K562 (cell line): ENCODE data around the gene ENTREP3. TPM values are rescaled to one million over a fixed set of nuclear protein-coding genes. Genes with fewer than 3 reads are reported as not detected.

ENCODE experiments used
- ATF7 ChIP-seq: fragments of 450-650 bp; IDR thresholded peaks from 2 replicates; pipeline ENCODE4 v1.7.1; 2014; ENCODE audit warnings: mild to moderate bottlenecking, moderate library complexity
- CREM ChIP-seq: IDR thresholded peaks from 2 replicates; pipeline ENCODE4 v1.6.1; 2014; ENCODE audit warnings: antibody characterized with exemption, low read depth
- GABPB1 ChIP-seq: sonication (generic); formaldehyde crosslinking; IDR thresholded peaks from 2 replicates; pipeline ENCODE4 v1.8.0; 2022; ENCODE audit warnings: mild to moderate bottlenecking, missing genetic modification reagents
- HDGF ChIP-seq: fragments of 450-650 bp; IDR thresholded peaks from 2 replicates; pipeline ENCODE4 v1.6.1; 2016
- HNRNPK ChIP-seq: fragments of 200-400 bp; formaldehyde crosslinking; IDR thresholded peaks from one replicate; pipeline ENCODE4 v1.6.1; 2018; ENCODE audit warnings: mild to moderate bottlenecking, low read depth, low read length; ENCODE audit not compliant: poor library complexity, severe bottlenecking
- KLF13 ChIP-seq: fragments of 450-650 bp; IDR thresholded peaks from 2 replicates; pipeline ENCODE4 v1.6.1; 2016; ENCODE audit warnings: missing genetic modification characterization, low read depth, mild to moderate bottlenecking, missing compliant biosample characterization, moderate library complexity, borderline replicate concordance
- MYBL2 ChIP-seq, 2 experiments: fragments of 450-650 bp in 1 of 2; sonication (generic) in 1 of 2; formaldehyde crosslinking in 1 of 2; IDR thresholded peaks; 2 replicates each; pipeline versions ENCODE4 v1.6.1 to v1.8.1; 2017 to 2022; ENCODE audit warnings: borderline replicate concordance in 1 of 2, inconsistent platforms in 1 of 2, low read depth in 1 of 2, mild to moderate bottlenecking in 1 of 2, missing genetic modification reagents in 1 of 2, moderate library complexity in 1 of 2
- TEAD4 ChIP-seq, 2 experiments: sonication (generic) in 1 of 2; formaldehyde crosslinking in 1 of 2; IDR thresholded peaks; 2 replicates each; pipeline versions ENCODE4 v1.6.1 to v1.8.0; 2012 to 2022; ENCODE audit warnings: borderline replicate concordance in 1 of 2, inconsistent platforms in 1 of 2, low read length in 1 of 2, mild to moderate bottlenecking in 1 of 2, missing genetic modification reagents in 1 of 2
- U2AF2 ChIP-seq: fragments of 200-400 bp; formaldehyde crosslinking; optimal IDR thresholded peaks from 2 replicates; pipeline ENCODE3; 2017; ENCODE audit warnings: low read depth, mild to moderate bottlenecking, low read length
- ZNF282 ChIP-seq: sonication (generic); formaldehyde crosslinking; IDR thresholded peaks from 2 replicates; pipeline ENCODE4 v1.8.1; 2023; ENCODE audit warnings: missing genetic modification reagents
- polyA plus RNA-seq, 8 experiments: library from polyadenylated mRNA; depleted of rRNA in 4 of 8; stranded (reverse) in 5 of 8; unstranded in 3 of 8; fragments of >200 nt; fragmentation: Nextera tagmentation in 2 of 8; fragmentation: Illumina TruSeq in 1 of 8; extraction: Ambion mirVana in 2 of 8; extraction: Trizol in 1 of 8; gene quantifications; 2 replicates each; pipeline versions ENCODE4 v1.2.1 to v1.2.3, GENCODE V29; 2011 to 2014; ENCODE audit warnings: inconsistent platforms in 1 of 8, missing spikeins in 1 of 8
- total RNA-seq, 7 experiments: library from RNA; depleted of rRNA in 6 of 7; stranded (reverse); fragments of >200 nt in 6 of 7; fragmentation: Illumina TruSeq in 2 of 7; extraction: Trizol in 2 of 7; gene quantifications; 2 replicates each; pipeline versions ENCODE4 v1.2.1 to v1.2.3, GENCODE V29; 2011 to 2021; ENCODE audit warnings: low replicate concordance in 1 of 7
- TF ChIP-seq, protein P1 (sequence below): sonication (generic); formaldehyde crosslinking; IDR thresholded peaks from 2 replicates; pipeline ENCODE4 v1.8.1; 2023; ENCODE audit warnings: mild to moderate bottlenecking, missing genetic modification reagents
- TF ChIP-seq, protein P2 (sequence below): sonication (generic); formaldehyde crosslinking; IDR thresholded peaks from 2 replicates; pipeline ENCODE4 v1.8.0; 2022; ENCODE audit warnings: missing genetic modification reagents, mild to moderate bottlenecking, borderline replicate concordance
- TF ChIP-seq, protein P3 (sequence below), 2 experiments: fragments of 450-650 bp; IDR thresholded peaks; 2 replicates each; pipeline ENCODE4 v1.6.1; 2016

ENTREP3 gene
- total and polyA plus RNA-seq, 9 of the 15 experiments (the other 6 are each of a cell fraction or from before 2014, with no cell fraction given) = 1.9 to 41.8 (median 5.9) TPM

DNA sequence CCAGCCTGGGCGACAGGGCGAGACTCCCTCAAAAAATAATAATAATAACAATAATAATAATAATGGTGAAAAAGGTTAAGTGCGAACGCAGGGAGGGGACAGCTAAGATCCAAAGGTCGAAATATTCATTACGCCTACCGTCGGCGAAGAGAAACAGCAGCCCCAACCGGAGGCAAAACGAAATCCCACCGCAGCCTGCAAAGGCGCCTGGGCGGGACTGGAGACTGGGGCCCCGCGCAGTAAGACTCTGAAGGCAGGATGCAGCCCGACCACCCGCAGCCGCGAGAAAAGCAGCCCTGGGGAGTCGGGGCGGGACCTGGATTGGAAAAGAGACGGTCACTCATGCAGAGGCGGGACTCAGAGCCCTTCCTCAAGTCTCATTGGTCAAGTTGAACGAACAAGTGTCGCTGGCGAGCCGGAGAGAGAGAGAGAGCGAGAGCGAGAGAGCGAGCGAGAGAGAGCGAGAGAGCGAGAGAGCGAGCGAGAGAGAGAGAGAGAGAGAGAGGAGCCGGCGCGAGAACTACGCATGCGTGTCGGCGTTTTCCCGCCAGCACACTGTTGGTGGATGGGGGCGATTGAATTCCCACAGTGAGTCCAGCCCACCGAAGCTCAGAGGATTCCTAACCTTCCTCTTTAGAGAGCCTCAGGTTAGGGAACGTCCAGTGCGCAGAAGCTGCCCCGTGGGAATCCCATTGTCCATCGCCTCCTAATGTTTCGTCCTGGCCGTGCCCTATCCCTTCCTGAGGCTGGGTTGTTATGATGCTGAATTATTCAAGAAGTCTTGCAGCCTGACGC is 10.7 kb downstream of the ENTREP3 start (continued):
- TF ChIP-seq GABPB1 (CRISPR knock-in tag) (peak; percentile 87), CREM (peak; percentile 89), U2AF2 (no peak), HDGF (no peak), HNRNPK (no peak), MYBL2 (IDR thresholded peaks at IDR 0.05; ENCODE audit: low read depth) (peak; percentile 96), MYBL2 (CRISPR knock-in tag; IDR thresholded peaks at IDR 0.05; ENCODE audit: borderline replicate concordance) (no peak), ZNF282 (CRISPR knock-in tag) (no peak), KLF13 (peak; percentile 88; the same call in 1 of the 2 replicates), TEAD4 (IDR thresholded peaks at IDR 0.05; ENCODE audit: low read length) (peak; percentile 67), TEAD4 (CRISPR knock-in tag; IDR thresholded peaks at IDR 0.05; ENCODE audit: borderline replicate concordance) (no peak), ATF7 (peak; percentile 92)
- TF ChIP-seq, protein P1, sequence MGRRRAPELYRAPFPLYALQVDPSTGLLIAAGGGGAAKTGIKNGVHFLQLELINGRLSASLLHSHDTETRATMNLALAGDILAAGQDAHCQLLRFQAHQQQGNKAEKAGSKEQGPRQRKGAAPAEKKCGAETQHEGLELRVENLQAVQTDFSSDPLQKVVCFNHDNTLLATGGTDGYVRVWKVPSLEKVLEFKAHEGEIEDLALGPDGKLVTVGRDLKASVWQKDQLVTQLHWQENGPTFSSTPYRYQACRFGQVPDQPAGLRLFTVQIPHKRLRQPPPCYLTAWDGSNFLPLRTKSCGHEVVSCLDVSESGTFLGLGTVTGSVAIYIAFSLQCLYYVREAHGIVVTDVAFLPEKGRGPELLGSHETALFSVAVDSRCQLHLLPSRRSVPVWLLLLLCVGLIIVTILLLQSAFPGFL = no peak
- TF ChIP-seq, protein P2, sequence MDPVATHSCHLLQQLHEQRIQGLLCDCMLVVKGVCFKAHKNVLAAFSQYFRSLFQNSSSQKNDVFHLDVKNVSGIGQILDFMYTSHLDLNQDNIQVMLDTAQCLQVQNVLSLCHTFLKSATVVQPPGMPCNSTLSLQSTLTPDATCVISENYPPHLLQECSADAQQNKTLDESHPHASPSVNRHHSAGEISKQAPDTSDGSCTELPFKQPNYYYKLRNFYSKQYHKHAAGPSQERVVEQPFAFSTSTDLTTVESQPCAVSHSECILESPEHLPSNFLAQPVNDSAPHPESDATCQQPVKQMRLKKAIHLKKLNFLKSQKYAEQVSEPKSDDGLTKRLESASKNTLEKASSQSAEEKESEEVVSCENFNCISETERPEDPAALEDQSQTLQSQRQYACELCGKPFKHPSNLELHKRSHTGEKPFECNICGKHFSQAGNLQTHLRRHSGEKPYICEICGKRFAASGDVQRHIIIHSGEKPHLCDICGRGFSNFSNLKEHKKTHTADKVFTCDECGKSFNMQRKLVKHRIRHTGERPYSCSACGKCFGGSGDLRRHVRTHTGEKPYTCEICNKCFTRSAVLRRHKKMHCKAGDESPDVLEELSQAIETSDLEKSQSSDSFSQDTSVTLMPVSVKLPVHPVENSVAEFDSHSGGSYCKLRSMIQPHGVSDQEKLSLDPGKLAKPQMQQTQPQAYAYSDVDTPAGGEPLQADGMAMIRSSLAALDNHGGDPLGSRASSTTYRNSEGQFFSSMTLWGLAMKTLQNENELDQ (CRISPR knock-in tag) = peak; percentile 45; the same call in 1 of the 2 replicates
- TF ChIP-seq, protein P3, sequence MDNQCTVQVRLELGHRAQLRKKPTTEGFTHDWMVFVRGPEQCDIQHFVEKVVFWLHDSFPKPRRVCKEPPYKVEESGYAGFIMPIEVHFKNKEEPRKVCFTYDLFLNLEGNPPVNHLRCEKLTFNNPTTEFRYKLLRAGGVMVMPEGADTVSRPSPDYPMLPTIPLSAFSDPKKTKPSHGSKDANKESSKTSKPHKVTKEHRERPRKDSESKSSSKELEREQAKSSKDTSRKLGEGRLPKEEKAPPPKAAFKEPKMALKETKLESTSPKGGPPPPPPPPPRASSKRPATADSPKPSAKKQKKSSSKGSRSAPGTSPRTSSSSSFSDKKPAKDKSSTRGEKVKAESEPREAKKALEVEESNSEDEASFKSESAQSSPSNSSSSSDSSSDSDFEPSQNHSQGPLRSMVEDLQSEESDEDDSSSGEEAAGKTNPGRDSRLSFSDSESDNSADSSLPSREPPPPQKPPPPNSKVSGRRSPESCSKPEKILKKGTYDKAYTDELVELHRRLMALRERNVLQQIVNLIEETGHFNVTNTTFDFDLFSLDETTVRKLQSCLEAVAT (IDR thresholded peaks at IDR 0.05) = peak; percentile 94 to 97
